HG02763 (cell line): Measurements from ENCODE around the gene PTPRD.

Experiments used
- ATAC-seq: cut with Tn5 transposase; IDR thresholded peaks from one replicate; pipeline ENCODE4 v1.9.1; 2021; ENCODE audit warnings: mild to moderate bottlenecking, moderate library complexity; ENCODE audit not compliant: unreplicated experiment

Gene PTPRD

DNA sequence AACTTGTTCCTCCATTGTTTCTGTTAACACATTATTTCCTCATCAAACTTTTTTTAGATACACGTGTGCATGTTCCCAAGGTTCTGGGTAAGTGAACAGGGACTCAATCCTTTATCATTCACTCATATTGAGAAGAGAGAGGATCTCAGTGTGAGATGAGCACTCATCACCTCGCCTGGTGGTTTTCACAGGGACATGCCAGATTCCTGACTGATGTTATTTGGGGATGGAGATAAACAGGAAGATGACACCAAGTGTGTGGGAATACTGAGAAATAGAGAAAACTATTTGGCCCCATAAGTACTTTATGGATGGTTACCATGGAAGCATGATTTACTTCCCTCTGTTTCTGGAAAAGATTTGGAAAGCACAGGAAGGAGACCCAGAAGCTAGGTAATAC is 2279.9 kb downstream of the PTPRD start:
- no peak for ATAC-seq

DNA sequence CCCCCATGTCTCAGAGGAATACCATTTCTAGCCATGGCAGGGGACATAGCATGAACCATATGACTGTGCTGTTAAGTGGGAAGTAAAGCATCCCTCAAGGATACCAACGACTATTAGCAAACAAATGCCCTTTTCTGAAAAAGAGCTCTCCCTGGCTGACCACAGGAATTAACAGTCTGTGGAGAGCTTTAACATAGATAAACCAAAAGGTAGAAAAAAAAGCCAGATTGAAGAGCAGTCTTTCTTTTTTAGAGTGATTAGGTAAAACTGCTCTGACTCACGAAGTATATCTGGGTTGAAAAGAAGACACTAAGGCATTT is 2280.5 kb downstream of the PTPRD start:
- no peak for ATAC-seq

DNA sequence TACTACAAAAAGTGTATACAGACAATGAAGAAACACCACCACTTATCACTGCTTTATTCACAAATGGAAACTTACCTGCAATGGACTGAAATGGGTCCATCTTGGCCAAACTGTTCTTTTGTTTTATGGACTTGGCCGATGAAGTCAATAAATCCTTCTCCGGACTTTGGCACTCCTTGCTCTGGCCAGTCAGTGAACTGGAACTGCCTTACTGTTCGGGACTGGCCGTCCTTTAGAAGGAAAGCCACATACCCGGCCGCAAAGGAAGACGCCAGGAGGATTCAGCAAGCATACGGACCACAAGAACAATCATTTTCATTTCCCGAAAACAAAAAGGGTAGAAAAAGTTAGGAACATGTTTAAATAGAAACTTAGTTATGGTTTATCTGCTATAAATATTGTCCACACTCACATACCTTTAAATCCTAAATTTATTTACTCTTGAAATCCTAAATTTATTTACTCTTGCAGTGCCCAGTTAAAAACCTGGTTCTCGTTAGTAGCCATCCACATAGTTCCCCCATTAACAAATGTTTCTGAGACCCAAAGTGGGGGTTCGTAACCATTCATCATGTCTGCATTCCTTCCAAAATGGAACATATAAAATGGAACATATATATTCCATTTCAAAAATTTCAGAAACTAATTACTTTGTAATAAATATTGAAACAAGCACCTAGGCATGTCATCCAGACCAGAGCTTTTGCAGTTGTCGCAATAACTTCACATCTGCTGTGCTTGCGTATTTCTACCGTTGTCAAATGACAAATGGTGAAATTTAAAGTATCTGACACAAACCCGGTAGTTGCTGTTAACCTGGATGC is 2281.1 kb downstream of the PTPRD start:
- ATAC-seq, result no peak

DNA sequence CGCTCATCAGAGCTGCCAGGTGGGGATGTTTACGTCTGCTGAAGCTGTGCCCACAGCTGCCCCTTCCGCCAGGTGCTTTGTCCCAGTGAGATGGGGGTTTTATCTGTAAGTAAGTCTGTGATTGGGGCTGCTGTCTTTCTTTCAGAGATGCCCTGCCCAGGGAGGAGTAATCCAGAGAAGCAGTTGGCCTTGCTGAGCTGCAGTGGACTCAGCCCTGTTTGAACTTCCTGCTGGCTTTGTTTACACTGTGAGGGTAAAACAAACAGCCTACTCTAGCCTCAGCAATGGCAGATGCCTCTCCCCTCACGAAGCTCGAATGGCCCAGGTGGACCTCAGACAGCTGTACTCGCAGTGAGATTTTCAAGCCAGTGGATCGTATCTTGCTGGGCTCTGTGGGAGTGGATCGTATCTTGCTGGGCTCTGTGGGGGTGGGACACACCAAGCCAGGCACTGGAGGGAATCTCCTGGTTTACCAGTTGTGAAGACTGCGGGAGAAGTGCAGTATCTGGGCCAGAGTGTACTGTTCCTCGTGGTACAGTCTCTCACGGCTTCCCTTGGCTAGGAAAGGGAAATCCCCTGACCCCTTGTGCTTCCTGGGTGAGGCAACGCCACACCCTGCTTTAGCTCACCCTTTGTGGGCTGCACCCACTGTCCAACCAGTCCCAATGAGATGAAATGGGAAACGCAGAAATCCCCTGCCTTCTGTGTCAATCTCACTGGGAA is 2283.1 kb downstream of the PTPRD start:
- no peak for ATAC-seq

DNA sequence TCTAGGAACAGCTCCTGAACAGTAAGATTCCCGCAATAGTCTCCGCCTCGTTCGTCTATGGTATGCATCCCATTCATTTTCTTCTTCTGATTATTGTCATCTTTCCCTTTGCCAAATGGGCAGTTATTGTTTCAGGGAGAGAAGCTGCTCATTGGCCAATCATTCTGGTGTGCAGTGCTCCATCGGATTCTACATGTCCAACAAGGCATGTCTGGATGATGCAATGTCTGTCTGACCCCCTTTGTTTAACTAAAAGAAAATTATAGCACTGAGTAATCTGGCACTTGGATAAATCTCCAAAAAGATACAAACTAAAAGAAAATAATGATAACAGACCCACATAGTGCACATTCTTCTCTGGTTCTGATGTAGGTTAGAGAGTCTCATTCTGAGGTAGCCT is 2297.6 kb downstream of the PTPRD start:
- no peak for ATAC-seq

DNA sequence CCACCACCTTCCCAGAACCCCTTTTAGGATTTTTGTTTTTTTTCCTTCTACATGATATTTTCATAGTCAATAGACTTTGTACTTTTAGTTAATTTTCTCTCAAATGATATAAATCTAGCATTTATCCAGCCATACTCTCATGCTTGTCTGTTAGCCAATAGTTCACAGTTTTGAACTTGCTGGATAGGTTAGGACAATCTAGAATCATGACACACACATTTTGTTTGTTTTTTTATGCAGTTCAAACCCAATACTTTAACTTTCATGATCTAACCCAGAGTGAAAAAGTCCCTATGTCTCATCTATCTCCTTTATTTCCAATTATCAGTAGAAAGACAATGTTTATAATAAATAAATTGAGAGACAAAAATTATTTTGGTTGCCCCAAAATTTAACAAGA is 2303.5 kb downstream of the PTPRD start:
- no peak for ATAC-seq

DNA sequence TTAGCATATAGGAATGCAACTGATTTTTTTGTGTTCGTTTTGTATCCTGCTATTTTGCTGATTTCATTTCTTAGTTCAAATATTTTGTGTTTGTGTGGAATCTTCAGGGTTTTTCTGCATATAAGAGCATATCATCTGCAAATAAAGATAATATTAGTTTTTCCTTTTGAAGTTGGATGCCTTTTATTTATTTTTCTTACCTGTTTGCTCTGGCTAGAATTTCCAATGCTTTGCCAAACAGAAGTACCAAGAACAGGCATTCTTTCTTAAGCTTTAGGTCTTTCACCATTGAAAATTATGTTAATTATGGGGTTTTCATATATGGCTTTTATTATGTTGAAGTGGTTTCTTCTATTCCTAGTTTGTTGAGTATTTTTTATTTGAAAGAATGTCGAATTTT is 2308.1 kb downstream of the PTPRD start:
- no peak for ATAC-seq

DNA sequence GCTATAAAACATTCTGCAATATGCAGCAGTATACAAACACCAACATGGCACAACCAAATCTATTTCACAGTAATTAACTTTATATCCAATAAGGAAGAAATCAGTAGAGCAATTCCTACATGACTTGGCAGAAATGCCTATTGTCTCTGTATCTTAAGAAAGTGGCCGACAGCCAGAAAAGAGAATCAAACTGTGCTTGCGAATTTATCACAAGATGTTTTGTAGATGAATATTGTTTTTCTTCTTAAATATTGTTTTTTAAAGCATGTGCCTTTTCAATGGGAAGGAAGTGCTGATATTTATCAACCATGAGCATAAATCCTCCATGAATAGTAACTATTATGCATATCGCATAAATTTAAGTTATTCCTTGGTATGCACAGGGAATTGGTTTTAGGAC is 2311.5 kb downstream of the PTPRD start:
- no peak for ATAC-seq

DNA sequence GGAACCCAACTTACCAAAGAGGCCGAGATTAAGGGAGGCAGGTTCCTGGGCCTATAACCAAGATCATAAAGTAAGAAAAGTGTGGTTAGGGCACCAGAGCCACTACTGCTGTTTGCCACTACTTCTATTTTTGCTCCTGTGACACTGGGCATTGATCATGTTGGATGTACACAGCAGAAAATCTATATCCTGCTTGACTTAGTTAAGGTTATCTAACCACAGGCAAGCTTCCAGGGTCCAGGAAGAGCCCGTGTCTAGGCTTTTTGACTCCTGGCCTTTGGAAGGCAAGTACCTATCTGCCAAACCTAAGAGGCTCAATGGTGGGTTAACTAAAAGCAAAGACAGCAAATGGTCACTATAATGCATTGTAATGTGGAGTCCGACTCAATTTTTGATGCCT is 2315.8 kb downstream of the PTPRD start:
- ATAC-seq, result no peak

DNA sequence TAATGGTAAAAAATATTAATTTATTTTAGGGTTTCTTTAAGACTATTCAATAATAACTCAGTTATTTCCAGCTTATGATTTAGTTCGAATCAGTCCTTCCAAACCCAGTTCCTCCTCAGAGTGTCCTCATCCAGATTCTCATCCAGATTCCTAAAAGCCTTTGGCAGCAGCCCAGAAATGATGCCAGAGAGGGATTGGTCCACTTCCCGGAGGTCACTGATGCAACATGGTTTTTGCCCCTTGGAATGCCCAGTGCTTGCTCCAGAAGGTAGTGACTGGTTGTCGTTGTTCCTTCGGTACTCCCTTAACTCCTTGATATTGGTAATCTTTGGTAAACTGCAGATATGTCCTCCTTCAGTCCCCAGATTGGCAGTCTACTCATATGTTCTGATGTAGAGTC is 2320.1 kb downstream of the PTPRD start:
- no peak for ATAC-seq

DNA sequence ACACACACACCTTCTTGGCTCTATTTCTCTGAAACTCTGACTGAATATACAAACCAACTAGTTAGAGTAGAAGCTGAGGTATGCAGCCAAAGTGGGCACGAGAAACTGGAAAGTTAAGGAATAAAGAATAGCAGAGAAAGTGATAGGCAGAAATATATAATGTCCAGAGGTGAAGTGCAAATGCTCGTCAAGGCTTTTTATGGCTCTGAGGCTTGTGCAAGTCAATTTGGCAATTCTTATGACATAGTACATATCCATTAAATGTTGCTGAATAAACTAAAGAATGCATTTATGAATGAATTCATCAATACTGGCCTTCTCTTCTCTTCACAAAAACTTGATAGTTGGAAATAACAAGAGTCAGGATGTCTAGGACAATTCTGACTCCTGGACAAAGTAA is 2323.1 kb downstream of the PTPRD start:
- no peak for ATAC-seq

DNA sequence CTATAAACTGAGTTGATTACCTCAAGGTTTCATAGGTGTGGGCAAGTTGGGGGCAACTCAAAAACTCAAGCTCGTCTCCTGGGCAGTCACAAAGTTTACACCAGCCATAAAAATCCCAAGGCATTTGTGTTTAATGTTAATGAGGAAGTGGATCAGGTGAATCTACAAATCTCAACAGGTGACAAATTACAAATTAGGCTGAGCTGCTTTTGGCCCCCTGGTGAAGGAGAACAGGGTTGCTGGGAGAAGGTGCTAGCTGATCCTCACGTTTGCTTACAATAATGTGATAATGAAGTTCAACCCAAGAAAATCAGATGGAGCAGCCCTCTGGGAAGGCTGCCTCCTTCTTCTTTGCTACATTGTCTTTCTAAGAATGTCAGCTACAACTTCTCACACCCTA is 2324.8 kb downstream of the PTPRD start:
- no peak for ATAC-seq

DNA sequence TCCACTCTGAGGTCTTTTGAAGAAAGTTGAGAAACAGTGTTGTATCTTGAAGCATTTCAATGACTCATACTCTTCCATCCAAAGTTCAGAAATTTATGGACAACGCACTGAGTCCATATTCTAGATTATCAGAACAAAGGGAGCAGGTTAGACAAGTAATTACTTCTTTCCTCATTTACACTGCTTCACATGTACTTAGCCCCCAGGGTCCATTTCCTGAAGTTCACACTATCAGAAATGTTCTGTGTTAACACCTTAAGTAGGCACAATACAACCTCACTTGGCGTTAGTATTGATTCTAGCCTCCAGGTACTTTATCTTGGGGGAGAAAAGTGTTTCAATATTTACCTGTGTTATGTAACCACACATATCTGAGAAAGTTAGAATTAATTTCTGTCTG is 2325.3 kb downstream of the PTPRD start:
- no peak for ATAC-seq

DNA sequence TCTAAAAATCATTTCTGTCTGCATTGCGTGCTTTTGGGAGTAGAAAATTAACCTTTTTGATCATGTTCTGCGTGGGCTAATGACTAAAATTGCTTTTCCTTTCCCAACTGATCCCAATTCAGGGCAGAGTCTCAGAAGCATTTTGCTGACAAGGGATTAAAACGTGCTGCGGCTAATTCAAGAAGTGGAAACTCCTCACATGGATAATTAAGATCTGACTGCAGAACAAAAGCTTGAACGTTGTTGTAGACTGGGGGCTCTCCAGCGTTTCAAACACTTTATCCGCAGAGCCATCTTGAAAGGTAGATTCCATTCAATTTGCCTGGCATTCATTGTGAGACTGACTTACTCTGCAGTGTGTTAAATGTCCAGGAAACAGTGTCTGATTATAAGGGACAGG is 2327.9 kb downstream of the PTPRD start:
- no peak for ATAC-seq

DNA sequence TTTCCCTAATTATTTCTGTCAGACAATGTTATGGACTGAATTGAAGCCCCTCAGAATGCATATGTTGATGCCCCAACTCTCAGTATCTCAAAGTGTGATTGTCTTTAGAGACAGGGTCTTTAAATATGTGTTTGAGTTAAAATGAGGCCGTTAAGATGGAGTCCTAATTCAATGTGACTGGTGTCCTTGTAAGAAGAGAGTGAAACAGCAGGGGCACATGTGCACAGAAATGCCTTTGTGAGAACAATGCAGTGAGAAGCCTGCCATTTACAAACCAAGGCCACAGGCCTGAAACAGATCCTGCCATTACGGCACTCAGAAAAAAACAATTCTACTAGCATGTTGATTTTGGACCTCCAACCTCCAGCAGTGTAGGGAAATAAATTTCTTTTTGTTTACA is 2330.3 kb downstream of the PTPRD start:
- ATAC-seq, result no peak

DNA sequence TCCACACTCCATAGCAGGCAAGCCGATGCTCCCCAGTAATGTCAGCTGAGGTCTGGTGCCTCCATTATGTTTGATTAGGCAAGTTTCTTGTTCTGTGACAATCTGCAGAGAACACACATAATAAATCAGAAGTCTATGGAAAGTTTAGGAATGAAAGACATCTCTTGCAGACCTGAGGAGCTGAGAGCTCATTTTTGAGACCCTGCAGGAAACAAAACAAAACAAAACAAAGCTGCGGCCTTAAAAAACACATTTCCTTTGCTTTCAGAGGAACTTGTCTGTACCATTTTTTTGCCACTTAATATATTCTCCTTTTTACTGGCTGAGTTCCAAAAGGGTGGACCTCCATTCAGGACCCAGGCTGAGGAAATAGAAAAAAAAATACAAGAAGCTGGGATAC is 2332.0 kb downstream of the PTPRD start:
- ATAC-seq, result no peak

DNA sequence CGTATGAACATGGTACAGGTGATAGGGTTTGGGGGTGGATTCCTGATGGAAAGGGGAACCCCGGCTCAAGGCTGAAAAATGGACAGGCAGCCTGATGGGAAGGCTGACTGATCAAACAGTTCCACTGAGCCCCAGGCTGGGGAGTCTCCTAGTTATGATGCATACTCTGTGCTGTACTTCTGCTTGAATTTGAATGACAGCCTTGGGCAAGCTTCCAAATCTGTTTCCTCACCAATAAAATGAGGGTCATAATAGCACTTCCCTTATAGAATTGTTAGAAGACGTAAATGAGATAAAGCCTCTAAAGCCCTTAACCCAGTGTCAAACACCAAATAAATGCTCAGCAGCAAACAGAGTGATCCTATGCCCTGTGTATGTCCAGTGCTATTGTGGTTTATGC is 2334.8 kb downstream of the PTPRD start:
- no peak for ATAC-seq

DNA sequence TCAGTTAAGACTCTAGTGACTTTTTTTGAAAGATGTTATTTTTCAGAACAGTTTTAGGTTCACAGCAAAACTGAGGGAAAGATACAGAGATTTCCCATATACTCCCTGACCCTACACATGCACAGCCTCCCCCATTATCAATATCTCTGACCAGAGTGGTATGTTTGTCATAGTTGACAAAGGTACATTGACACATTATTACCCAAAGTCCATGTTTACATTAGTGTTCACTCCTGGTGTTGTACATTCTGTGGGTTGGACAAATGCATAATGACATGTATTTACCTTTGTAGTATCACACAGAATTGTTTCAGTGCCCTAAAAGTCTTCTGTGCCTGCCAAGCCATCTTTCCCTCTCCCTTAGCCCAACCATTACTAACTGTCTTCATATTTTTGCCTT is 2342.6 kb downstream of the PTPRD start:
- ATAC-seq, result no peak

DNA sequence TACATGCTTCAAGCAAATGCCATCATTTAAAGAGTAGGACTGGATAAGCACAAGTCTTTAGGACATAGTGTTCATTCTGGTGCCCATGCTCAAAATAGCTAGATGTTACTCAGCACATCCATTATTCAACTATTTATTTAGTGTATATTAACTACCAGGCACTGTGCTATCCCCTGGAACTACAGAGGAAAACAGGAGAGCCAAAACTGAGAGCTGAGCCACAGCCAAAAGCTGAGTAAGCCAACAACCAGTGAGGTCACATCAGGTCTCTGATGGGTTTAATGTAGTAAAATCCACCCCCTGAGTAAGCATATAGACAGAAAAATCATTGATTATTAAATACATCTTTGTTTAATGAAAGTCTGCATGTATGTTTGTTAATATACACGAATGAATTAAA is 2343.9 kb downstream of the PTPRD start:
- no peak for ATAC-seq

DNA sequence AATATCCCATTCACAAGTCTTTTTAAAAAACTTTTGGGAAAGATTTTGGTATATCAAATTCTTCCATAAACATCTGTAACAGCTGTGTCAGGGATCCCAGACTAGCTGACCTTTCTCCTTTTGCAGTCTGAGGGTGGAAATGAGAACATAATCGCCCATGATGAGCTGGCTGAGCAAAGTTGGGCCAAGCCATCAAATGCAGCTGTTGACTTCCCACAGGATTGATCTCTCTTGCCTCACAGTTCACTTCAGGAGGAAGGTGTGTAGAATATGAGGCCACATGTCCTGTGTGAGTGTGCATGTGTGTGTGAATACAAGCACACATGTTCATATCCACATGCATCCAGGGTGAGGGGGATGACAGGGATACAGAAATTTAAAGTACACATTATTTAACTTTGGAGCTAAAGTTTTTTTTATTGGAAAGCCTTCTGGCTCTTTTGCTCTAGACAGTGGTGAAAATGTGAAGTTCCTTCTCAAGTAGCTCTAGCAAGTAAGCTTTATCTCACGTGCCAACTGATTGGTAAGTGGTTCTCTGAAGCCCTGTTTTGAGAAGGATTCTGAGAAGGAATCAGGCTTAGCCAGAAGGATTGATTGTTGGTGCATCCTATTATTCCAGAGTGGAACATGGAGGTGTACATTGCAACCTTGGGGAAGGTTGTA is 2344.5 kb downstream of the PTPRD start:
- no peak for ATAC-seq

DNA sequence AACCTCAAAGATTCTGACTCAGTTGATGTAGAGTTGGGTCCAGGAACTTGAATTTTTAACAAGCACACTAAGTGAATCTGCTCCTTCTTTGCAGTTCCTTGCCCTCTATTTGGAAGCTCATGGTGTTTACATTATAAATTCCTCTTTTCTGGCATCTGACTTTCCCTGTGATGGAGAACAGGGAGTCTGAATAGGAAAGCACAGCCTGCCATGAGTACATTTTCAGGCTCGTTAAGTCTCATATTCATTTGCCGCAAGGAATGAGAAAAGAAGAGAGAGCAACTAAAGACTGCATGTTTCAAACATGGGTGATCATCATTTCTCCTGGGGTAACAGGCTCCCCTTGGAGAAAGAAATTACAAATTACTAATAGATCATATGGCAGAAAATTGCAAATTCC is 2345.2 kb downstream of the PTPRD start:
- ATAC-seq, result no peak

DNA sequence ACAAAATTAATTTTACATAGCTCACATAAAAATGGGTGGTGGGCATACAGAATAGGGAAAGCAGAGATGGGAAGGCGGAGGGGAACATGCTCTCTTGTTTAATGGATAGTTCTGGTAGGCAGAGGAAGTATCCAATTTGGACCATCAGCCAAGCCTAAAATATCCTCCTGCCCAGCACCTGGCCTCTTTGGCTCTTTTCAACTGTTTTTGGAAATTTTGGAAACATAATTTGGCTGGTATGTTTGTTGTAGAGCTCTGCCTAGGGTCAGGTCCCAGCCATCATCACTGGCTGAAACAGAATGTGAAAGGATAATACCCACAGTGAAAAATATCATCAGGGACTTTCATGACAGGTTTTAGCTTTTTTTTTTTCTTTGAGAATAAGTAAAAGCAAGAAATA is 2345.9 kb downstream of the PTPRD start:
- no peak for ATAC-seq
